ENCODE results near the gene PIK3CD. TPM values are rescaled to one million over a fixed set of nuclear protein-coding genes. Genes with fewer than 3 reads are reported as not detected.

The PIK3CD gene
- total RNA-seq, 1 experiment from 2014 or later: 23.1 TPM

DNA sequence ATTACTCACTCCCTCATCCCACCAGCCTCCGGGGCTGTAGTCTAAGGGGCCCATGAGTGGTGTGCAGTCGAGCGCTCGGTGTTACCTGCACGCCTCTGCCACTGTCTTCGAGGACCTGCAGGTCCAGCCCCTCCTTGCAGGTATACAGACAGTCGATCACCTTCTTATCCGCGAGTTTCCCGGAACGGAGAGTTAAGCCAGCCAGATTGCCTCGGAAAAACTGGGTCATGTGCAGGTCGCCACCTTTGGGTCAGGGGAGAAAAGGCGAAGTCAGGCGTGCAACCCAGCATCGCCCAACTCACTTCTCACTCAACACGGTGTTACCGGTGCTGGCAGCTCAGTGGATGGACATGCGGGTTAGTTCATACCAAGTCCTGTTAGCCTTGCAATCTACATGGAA is 84.3 kb downstream of the PIK3CD start (continued):
- no peak for TF ChIP-seq E2F4 (CRISPR knock-in tag; IDR thresholded peaks at IDR 0.05; ENCODE audit: borderline replicate concordance, low read depth)
- TF ChIP-seq HMGA2 (CRISPR knock-in tag; IDR thresholded peaks at IDR 0.05): no peak
- TF ChIP-seq ZNF671 (CRISPR knock-in tag; IDR thresholded peaks at IDR 0.05): no peak
- no peak for TF ChIP-seq SOX15 (CRISPR knock-in tag; IDR thresholded peaks at IDR 0.05)
- TF ChIP-seq ZNF512 (CRISPR knock-in tag; IDR thresholded peaks at IDR 0.05; ENCODE audit: borderline replicate concordance): no peak
- TF ChIP-seq TEAD4 (CRISPR knock-in tag; IDR thresholded peaks at IDR 0.05): no peak
- no peak for TF ChIP-seq CBFB (CRISPR knock-in tag; IDR thresholded peaks at IDR 0.05; ENCODE audit: low read depth)
- no peak for TF ChIP-seq ZNF317 (CRISPR knock-in tag; IDR thresholded peaks at IDR 0.05; ENCODE audit: borderline replicate concordance, low read depth)
- TF ChIP-seq, protein P1, sequence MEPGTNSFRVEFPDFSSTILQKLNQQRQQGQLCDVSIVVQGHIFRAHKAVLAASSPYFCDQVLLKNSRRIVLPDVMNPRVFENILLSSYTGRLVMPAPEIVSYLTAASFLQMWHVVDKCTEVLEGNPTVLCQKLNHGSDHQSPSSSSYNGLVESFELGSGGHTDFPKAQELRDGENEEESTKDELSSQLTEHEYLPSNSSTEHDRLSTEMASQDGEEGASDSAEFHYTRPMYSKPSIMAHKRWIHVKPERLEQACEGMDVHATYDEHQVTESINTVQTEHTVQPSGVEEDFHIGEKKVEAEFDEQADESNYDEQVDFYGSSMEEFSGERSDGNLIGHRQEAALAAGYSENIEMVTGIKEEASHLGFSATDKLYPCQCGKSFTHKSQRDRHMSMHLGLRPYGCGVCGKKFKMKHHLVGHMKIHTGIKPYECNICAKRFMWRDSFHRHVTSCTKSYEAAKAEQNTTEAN (CRISPR knock-in tag; IDR thresholded peaks at IDR 0.05): no peak

DNA sequence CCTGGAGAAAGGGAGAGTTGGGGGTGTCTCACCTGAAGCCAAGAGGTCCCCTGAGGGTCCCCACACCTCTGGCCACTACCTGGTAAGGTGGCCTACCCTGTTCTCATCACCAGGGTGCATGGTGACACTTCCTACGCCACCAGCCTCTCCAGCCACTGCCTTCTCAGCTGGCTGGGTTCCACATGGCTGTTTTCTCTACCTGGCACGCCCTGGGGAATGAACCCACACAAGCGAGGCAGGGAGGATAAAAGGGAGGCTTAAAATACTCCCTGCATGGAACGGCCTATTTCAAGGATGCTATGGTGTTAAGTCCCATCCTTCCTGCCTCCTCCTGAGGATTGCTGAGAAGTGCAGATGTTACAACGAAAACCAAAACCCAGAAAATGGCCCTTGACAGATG is 84.7 kb downstream of the PIK3CD start:
- ChIA-PET CTCF (interaction anchor here (1.4 to 1.7 kb wide), 2 partner anchors 11 to 15 kb away, joined by 3 to 5 read pairs; no protein-coding TSS in a partner anchor), POLR2A (no interaction called here)
- peaks cover 13% of the 10 kb centered on the region for H3K9me3 Mint-ChIP-seq
- H3K36me3 Mint-ChIP-seq: peaks cover 82% of the 10 kb centered on the region
- no peaks in the 10 kb centered on the region for H3K4me1 Mint-ChIP-seq
- no peak for ATAC-seq
- no peak overlapping the region for H3K4me3 Mint-ChIP-seq
- no peaks in the 10 kb centered on the region for H3K27me3 Mint-ChIP-seq (ENCODE audit: low read depth)
- DNase-seq (ENCODE audit: low spot score): no peak
- TF ChIP-seq ZNF232 (CRISPR knock-in tag; IDR thresholded peaks at IDR 0.05) (no peak), ZNF317 (CRISPR knock-in tag; IDR thresholded peaks at IDR 0.05; ENCODE audit: borderline replicate concordance, low read depth) (no peak), MLX (CRISPR knock-in tag; IDR thresholded peaks at IDR 0.05) (no peak)
- TF ChIP-seq, protein P2, sequence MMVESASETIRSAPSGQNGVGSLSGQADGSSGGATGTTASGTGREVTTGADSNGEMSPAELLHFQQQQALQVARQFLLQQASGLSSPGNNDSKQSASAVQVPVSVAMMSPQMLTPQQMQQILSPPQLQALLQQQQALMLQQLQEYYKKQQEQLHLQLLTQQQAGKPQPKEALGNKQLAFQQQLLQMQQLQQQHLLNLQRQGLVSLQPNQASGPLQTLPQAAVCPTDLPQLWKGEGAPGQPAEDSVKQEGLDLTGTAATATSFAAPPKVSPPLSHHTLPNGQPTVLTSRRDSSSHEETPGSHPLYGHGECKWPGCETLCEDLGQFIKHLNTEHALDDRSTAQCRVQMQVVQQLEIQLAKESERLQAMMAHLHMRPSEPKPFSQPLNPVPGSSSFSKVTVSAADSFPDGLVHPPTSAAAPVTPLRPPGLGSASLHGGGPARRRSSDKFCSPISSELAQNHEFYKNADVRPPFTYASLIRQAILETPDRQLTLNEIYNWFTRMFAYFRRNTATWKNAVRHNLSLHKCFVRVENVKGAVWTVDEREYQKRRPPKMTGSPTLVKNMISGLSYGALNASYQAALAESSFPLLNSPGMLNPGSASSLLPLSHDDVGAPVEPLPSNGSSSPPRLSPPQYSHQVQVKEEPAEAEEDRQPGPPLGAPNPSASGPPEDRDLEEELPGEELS (CRISPR knock-in tag; IDR thresholded peaks at IDR 0.05): no peak
- TF ChIP-seq, protein P3, sequence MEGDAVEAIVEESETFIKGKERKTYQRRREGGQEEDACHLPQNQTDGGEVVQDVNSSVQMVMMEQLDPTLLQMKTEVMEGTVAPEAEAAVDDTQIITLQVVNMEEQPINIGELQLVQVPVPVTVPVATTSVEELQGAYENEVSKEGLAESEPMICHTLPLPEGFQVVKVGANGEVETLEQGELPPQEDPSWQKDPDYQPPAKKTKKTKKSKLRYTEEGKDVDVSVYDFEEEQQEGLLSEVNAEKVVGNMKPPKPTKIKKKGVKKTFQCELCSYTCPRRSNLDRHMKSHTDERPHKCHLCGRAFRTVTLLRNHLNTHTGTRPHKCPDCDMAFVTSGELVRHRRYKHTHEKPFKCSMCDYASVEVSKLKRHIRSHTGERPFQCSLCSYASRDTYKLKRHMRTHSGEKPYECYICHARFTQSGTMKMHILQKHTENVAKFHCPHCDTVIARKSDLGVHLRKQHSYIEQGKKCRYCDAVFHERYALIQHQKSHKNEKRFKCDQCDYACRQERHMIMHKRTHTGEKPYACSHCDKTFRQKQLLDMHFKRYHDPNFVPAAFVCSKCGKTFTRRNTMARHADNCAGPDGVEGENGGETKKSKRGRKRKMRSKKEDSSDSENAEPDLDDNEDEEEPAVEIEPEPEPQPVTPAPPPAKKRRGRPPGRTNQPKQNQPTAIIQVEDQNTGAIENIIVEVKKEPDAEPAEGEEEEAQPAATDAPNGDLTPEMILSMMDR (IDR thresholded peaks at IDR 0.05): no peak
- no peak overlapping the region for H3K27ac Mint-ChIP-seq

- Mint-ChIP-seq H3K9me3 (peaks cover 13% of the 10 kb centered on the region), H3K36me3 (peaks cover 82% of the 10 kb centered on the region), H3K27ac (no peak overlapping the region), H3K27me3 (ENCODE audit: low read depth) (no peaks in the 10 kb centered on the region), H3K4me1 (no peaks in the 10 kb centered on the region), H3K4me3 (no peak overlapping the region)
- ChIA-PET POLR2A (no interaction called here), CTCF (no interaction called here)
- DNase-seq (ENCODE audit: low spot score): no peak
- ATAC-seq: no peak
- no peak for TF ChIP-seq TEAD4 (CRISPR knock-in tag; IDR thresholded peaks at IDR 0.05)
- TF ChIP-seq ZNF219 (CRISPR knock-in tag; IDR thresholded peaks at IDR 0.05; ENCODE audit: borderline replicate concordance): no peak
- no peak for TF ChIP-seq NR3C1 (CRISPR knock-in tag; conservative IDR thresholded peaks at IDR 0.05; ENCODE audit: low read depth)
- TF ChIP-seq ZNF232 (CRISPR knock-in tag; IDR thresholded peaks at IDR 0.05): no peak
- no peak for TF ChIP-seq HMGXB4 (CRISPR knock-in tag; IDR thresholded peaks at IDR 0.05)
- no peak for TF ChIP-seq GRHL2 (CRISPR knock-in tag; IDR thresholded peaks at IDR 0.05; ENCODE audit: insufficient replicate concordance, severe bottlenecking)
- no peak for TF ChIP-seq ELF4 (CRISPR knock-in tag; IDR thresholded peaks at IDR 0.05; ENCODE audit: low read depth)
These were observed 85.5 kb downstream of the PIK3CD start for GRCh38 chr1:9737057-9737456.
